CD4-positive, alpha-beta T cell (primary cell): ENCODE results near the gene AANAT. TPM values are rescaled to one million over a fixed set of nuclear protein-coding genes. Genes with fewer than 3 reads are reported as not detected.

Experiments used
- ATAC-seq: fragments of 200-7000 bp; cut with Tn5 transposase; one replicate; pipeline ENCODE4 v1.10.0; 2022; ENCODE audit warnings: mild to moderate bottlenecking; ENCODE audit not compliant: poor library complexity
- CTCF ChIA-PET: fragments of 350-600 bp; sonication (Branson Sonifier 250); formaldehyde crosslinking; loops from one replicate; lab custom pipeline; 2021; ENCODE audit warnings: antibody characterized with exemption, inconsistent platforms; lab: Charles Lee
- POLR2A ChIA-PET: fragments of 350-600 bp; sonication (Branson Sonifier 250); formaldehyde crosslinking; loops from one replicate; lab custom pipeline; 2021; ENCODE audit warnings: antibody characterized with exemption, inconsistent platforms; lab: Charles Lee
- DNase-seq, 14 experiments: peaks; one replicate each; pipeline ENCODE4 v3.0.0-alpha.2; 2013 to 2020; ENCODE audit warnings: mixed read lengths in 2 of 14
- H3K27ac ChIP-seq, 2 donors: one replicate each; pipeline versions ENCODE4 v1.5.1 to v1.7.0; 2013; ENCODE audit warnings: low read length in 2 of 2, low read depth in 1 of 2, mild to moderate bottlenecking in 1 of 2
- H3K27me3 ChIP-seq, 2 experiments: 1 replicate in 1 of 2; 2 replicates in 1 of 2; pipeline versions ENCODE4 v1.6.1 to v1.7.0; 2013; ENCODE audit warnings: low read length in 2 of 2, control low read depth in 1 of 2, mild to moderate bottlenecking in 1 of 2, moderate library complexity in 1 of 2; ENCODE audit not compliant: insufficient read depth in 2 of 2, control insufficient read depth in 1 of 2
- H3K36me3 ChIP-seq: one replicate; pipeline ENCODE4 v1.6.1; 2013; ENCODE audit warnings: low read length, control low read depth; ENCODE audit not compliant: insufficient read depth
- H3K4me1 ChIP-seq: one replicate; pipeline ENCODE4 v1.6.1; 2013; ENCODE audit warnings: low read length, control low read depth; ENCODE audit not compliant: insufficient read depth
- H3K4me3 ChIP-seq: one replicate; pipeline ENCODE4 v1.5.1; 2013; ENCODE audit warnings: mild to moderate bottlenecking, low read length, moderate library complexity
- H3K9me3 ChIP-seq, 2 experiments: 1 replicate in 1 of 2; 2 replicates in 1 of 2; pipeline versions ENCODE4 v1.6.1 to v1.7.0; 2013; ENCODE audit warnings: low read length in 2 of 2, mild to moderate bottlenecking in 2 of 2, control low read depth in 1 of 2, moderate library complexity in 1 of 2; ENCODE audit not compliant: control insufficient read depth in 1 of 2, insufficient read depth in 1 of 2
- H3K27ac Mint-ChIP-seq: one replicate; pipeline ENCODE4 v1.8.0; 2020; ENCODE audit warnings: mixed read lengths
- H3K27me3 Mint-ChIP-seq: one replicate; pipeline ENCODE4 v1.8.0; 2021; ENCODE audit warnings: mixed read lengths
- H3K36me3 Mint-ChIP-seq: one replicate; pipeline ENCODE4 v1.8.0; 2021; ENCODE audit warnings: low read depth, mixed read lengths
- H3K4me1 Mint-ChIP-seq: one replicate; pipeline ENCODE4 v1.8.0; 2021; ENCODE audit warnings: low read depth, mixed read lengths
- H3K4me3 Mint-ChIP-seq: one replicate; pipeline ENCODE4 v1.8.0; 2020; ENCODE audit warnings: mild to moderate bottlenecking, mixed read lengths
- H3K9me3 Mint-ChIP-seq: one replicate; pipeline ENCODE4 v1.8.0; 2020; ENCODE audit warnings: mixed read lengths
- CTCF ChIP-seq: fragments of 200-600 bp; IDR thresholded peaks from one replicate; pipeline ENCODE4 v1.8.0; 2022; ENCODE audit warnings: antibody characterized with exemption, mild to moderate bottlenecking
- intact Hi-C, 2 experiments: fragments of 100-400 bp; cut with DNase I in 1 of 2; cut with micrococcal nuclease in 1 of 2; formaldehyde crosslinking; loops; one replicate each; pipeline versions ENCODE4 v1.15.1 to v1.9.0; 2023 to 2025; cut with DNase I, micrococcal nuclease
- total RNA-seq, 174 experiments: library from RNA in 2 of 174; stranded (reverse) in 2 of 174; gene quantifications; one replicate each; pipeline ENCODE4 v1.2.3 and lab custom pipeline; 2021 to 2026

The AANAT gene
- total RNA-seq, 2 experiments from 2014 or later, result 0.14 TPM; not detected in 1

- no peaks in the 10 kb centered on the region for H3K27me3 ChIP-seq
- no peak overlapping the region for H3K27ac ChIP-seq
- intact Hi-C loops, result no loop called here
- ATAC-seq (no peak), DNase-seq (no peak)
- Mint-ChIP-seq H3K9me3 (no peaks in the 10 kb centered on the region), H3K4me1 (no peaks in the 10 kb centered on the region), H3K4me3 (no peak overlapping the region), H3K27me3 (no peaks in the 10 kb centered on the region), H3K27ac (no peak overlapping the region), H3K36me3 (peaks cover 12% of the 10 kb centered on the region)
- peaks cover 3% of the 10 kb centered on the region for H3K4me1 ChIP-seq
- TF ChIP-seq CTCF, result no peak
- no peak overlapping the region for H3K4me3 ChIP-seq
- ChIA-PET CTCF (no interaction called here), POLR2A (no interaction called here)
- H3K9me3 ChIP-seq, result no peaks in the 10 kb centered on the region
- peaks cover 11% of the 10 kb centered on the region for H3K36me3 ChIP-seq
Measured at GRCh38 chr17:76484228-76484725, 16.9 kb downstream of the AANAT start.

- H3K4me3 ChIP-seq, result no peak overlapping the region
- Mint-ChIP-seq H3K36me3 (peaks cover 7% of the 10 kb centered on the region), H3K9me3 (no peaks in the 10 kb centered on the region), H3K4me3 (no peak overlapping the region), H3K27me3 (no peaks in the 10 kb centered on the region), H3K27ac (no peak overlapping the region), H3K4me1 (no peaks in the 10 kb centered on the region)
- DNase-seq, result no peak
- H3K36me3 ChIP-seq, result peaks cover 9% of the 10 kb centered on the region
- no peak overlapping the region for H3K27ac ChIP-seq
- peaks cover 13% of the 10 kb centered on the region for H3K4me1 ChIP-seq
- no peaks in the 10 kb centered on the region for H3K9me3 ChIP-seq
- CTCF ChIA-PET, result no interaction called here
- ATAC-seq, result no peak
- POLR2A ChIA-PET, result no interaction called here
- intact Hi-C loops, result no loop called here
- TF ChIP-seq CTCF, result no peak
- H3K27me3 ChIP-seq, result no peaks in the 10 kb centered on the region
Measured at GRCh38 chr17:76485569-76485968, 18.2 kb downstream of the AANAT start.

DNA sequence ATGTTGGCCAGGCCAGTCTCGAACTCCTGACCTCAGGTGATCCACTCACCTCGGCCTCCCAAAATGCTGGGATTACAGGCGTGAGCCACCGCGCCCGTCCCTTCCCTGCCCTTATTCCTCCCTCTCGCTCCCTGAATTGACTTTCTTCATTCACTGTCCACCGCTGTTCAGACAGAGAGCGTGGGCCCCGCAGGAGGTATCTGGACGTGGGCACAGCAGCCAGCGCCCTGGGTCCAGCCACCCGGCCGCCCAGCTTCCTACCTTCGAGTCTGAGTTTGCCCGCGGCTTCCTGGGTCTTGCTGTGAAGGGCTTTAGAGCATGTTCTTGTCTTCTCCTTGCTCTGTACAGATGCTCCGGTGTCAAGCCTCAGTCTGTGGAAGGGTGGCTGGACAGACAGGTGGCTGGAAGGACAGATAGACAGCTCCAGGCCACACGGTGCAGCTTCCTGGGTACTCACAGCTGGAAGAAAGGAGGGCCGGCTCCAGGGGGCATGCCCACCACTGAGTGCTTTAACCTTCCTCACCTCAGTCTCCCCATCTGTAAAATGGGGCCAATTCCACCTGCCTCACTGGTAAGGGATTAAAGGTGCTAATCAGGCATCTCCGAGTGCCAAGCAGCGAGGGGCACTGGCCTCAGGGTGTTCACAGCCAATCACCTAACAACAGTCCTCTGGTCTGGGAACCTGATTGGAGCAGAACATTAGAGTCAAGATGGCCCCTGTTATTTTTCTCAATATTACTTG, 20.2 kb downstream of the AANAT start:
- POLR2A ChIA-PET, result no interaction called here
- H3K27ac Mint-ChIP-seq, result no peak overlapping the region

More for the DNA sequence above, 20.2 kb downstream of the AANAT start:
- no peak overlapping the region for H3K4me3 Mint-ChIP-seq
- intact Hi-C loops, result no loop called here
- no peak for TF ChIP-seq CTCF
- Histone ChIP-seq H3K36me3 (no peaks in the 10 kb centered on the region), H3K4me3 (no peak overlapping the region), H3K9me3 (no peaks in the 10 kb centered on the region), H3K27ac (no peak overlapping the region), H3K27me3 (no peaks in the 10 kb centered on the region), H3K4me1 (peaks cover 33% of the 10 kb centered on the region)
- no peaks in the 10 kb centered on the region for H3K27me3 Mint-ChIP-seq
- no peak for ATAC-seq
- no peak for DNase-seq
- H3K36me3 Mint-ChIP-seq, result no peaks in the 10 kb centered on the region
- H3K4me1 Mint-ChIP-seq, result peaks cover 12% of the 10 kb centered on the region
- H3K9me3 Mint-ChIP-seq, result no peaks in the 10 kb centered on the region
- CTCF ChIA-PET, result no interaction called here
